SK-N-SH (cell line): ENCODE measurements around the gene RAD51B.

Source experiments
- CTCF ChIP-seq: fragments of 200-600 bp; sonication (generic); IDR thresholded peaks from 2 replicates; pipeline ENCODE4 v1.6.1; 2017; ENCODE audit warnings: antibody characterized with exemption, mild to moderate bottlenecking, moderate library complexity
- EZH2phosphoT487 ChIP-seq: fragments of 200-600 bp; sonication (generic); IDR thresholded peaks from 2 replicates; pipeline ENCODE4 v1.6.1; 2017; ENCODE audit warnings: low read depth, mixed run types, mild to moderate bottlenecking, antibody characterized with exemption, moderate library complexity, borderline replicate concordance
- FOXM1 ChIP-seq: IDR thresholded peaks from 2 replicates; pipeline ENCODE4 v1.4.0; 2012; ENCODE audit warnings: low read depth, mild to moderate bottlenecking
- IRF3 ChIP-seq: fragments of 150-350 bp; IDR thresholded peaks from 2 replicates; pipeline ENCODE4 v1.6.1; 2016; ENCODE audit warnings: mild to moderate bottlenecking, low read depth, low read length
- MXI1 ChIP-seq: IDR thresholded peaks from 2 replicates; pipeline ENCODE4 v1.6.1; 2012; ENCODE audit warnings: mild to moderate bottlenecking, low read depth, low read length, improper control_type of control experiment
- POLR2AphosphoS5 ChIP-seq: IDR thresholded peaks from 2 replicates; pipeline ENCODE4 v1.6.1; 2012; ENCODE audit warnings: low read depth, low read length
- RFX5 ChIP-seq: IDR thresholded peaks from 2 replicates; pipeline ENCODE4 v1.6.1; 2012; ENCODE audit warnings: mild to moderate bottlenecking, improper control_type of control experiment, low read length
- SMC3 ChIP-seq: IDR thresholded peaks from 2 replicates; pipeline ENCODE4 v1.6.1; 2012; ENCODE audit warnings: low read depth, low read length, improper control_type of control experiment
- TAF1 ChIP-seq: IDR thresholded peaks from 2 replicates; pipeline ENCODE4 v1.6.1; 2012; ENCODE audit warnings: low read depth, mild to moderate bottlenecking, low read length, moderate library complexity, borderline replicate concordance
- TCF12 ChIP-seq: IDR thresholded peaks from 2 replicates; pipeline ENCODE4 v1.4.0; 2012
- TF ChIP-seq, protein P1 (sequence below): IDR thresholded peaks from 2 replicates; pipeline ENCODE4 v1.4.0; 2012; ENCODE audit warnings: low read depth

- TF ChIP-seq CTCF (no peak), SMC3 (no peak), IRF3 (no peak), EZH2phosphoT487 (no peak), FOXM1 (no peak), TCF12 (no peak), TAF1 (no peak), MXI1 (no peak), RFX5 (no peak), POLR2AphosphoS5 (no peak)
- TF ChIP-seq, protein P1, sequence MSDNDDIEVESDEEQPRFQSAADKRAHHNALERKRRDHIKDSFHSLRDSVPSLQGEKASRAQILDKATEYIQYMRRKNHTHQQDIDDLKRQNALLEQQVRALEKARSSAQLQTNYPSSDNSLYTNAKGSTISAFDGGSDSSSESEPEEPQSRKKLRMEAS, result no peak
Observed at GRCh38 chr14:68755016-68755353, 935.4 kb downstream of the RAD51B start.
